SKM-1 (cell line): Measurements from ENCODE around the gene ANKRD33.

ENCODE experiments used
- DNase-seq: peaks from one replicate; lab custom pipeline; 2025; ENCODE audit not compliant: unreplicated experiment; lab: John Stamatoyannopoulos, UW

The ANKRD33 gene, protein sequence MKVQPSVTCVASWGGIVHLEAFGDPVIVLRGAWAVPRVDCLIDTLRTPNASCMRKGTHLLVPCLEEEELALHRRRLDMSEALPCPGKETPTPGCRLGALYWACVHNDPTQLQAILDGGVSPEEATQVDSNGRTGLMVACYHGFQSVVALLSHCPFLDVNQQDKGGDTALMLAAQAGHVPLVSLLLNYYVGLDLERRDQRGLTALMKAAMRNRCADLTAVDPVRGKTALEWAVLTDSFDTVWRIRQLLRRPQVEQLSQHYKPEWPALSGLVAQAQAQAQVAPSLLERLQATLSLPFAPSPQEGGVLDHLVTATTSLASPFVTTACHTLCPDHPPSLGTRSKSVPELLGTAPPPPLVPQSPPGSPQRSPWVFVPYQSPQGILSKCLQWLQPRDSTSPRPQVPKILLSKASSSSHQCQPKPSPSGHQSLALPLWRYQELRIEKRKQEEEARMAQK

DNA sequence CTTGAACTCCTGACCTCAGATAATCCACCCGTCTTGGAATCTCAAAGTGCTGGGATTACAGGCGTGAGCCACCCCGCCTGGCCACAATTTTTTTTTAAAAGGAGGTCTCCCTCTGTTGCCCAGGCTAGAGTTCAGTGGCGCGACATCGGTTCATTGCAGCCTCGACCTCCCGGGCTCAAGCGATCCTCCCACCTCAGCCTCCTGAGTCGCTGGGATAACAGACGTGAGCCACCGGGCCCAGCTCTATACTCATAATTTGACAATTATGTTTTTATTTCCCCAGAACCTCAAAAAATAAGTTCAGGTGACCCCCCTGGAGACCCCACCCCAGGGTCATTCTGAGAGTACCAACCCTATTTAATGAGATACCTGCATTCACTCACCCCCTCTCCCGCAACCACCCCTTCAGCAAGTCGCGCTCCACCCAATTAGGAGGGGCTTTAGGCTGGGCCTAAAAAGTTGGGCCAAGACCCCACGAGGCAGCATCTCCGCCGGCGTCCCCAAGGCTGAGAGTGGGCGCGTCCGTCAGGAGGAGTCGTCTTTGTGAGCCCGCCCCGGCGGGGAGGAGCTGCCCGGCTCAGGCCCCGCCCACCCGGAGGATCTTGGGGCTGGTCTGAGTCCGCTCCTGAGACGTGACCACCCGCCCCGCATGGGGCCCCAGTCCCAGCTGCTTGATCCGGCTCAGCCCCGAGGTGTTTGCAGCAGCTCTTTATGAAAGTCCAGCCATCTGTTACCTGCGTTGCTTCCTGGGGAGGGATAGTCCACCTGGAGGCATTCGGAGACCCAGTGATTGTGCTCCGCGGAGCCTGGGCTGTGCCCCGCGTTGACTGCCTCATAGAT is at the start of gene ANKRD33:
ANKRD33 (plus strand) TSS at position 628 of the 840 bp plus-strand sequence; CDS start at position 712, 84 bp downstream.
- DNase-seq = no peak

- DNase-seq = no peak
These were observed 49.1 kb upstream of the ANKRD33 start for GRCh38 chr12:51838762-51839161.

GRCh38 chr12:51839310-51839947 is 48.5 kb upstream of the ANKRD33 start:
- no peak for DNase-seq

DNA sequence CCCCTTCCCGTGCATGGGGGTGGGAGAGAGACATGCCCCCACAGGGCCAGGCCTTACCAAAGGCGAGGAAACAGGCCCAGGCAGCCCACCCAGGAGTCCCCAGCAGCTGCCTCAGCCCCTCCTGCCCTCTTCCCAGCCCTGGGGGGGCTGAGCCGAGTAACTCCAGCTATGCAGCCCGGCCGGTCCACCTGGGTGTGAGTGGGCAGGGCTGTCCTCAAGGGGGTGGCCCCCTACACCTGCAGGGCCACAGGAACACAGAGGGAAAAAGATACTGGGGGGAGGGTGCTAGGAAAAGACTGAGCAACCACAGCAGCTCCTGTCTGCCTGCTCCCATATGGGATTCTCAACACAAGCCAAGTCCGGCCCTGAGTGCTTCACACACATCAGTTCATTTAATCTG is 46.9 kb upstream of the ANKRD33 start:
- no peak for DNase-seq

DNA sequence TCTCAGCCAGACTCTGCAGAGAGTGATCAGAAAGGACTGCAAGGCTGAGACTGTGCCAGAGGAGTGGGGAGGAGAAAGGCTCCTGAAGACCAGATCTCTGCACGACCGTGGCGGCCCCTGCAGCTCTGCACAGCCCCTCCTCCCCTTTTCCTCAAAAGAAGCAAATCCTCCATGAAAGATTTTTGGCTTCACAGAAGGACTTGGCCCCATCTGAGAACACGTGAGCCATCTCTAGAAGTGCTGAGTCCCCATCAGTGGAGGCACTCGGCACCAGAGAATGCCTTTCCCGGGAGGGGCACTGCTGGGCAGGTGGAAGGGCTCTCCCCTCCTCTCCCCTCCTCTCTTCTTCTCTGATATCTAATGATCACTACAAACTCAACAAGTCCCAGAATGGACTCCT is 46.2 kb upstream of the ANKRD33 start:
- DNase-seq = no peak

DNA sequence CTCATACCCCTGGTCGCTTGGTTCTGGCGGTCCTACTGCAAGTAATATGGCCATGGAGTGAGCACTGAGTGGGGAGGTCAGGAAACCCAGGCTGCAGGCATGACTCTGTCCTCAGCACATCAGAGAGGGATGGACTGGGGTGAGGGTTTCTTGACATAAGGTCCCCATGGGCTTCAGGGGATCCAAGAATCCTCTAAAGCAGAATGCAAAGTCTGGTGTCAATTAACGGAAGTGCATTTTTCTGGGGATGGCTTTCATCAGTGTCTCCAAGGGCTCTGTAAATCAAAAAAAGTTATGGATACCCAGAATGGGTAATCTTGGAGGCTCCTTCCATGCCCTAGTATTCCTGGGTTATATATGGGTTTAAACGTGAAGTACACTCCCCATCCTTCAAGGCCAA is 43.0 kb upstream of the ANKRD33 start:
- DNase-seq = no peak

GRCh38 chr12:51845482-51845881 is 42.4 kb upstream of the ANKRD33 start:
- DNase-seq = no peak

GRCh38 chr12:51846271-51846691 is 41.6 kb upstream of the ANKRD33 start:
- no peak for DNase-seq

GRCh38 chr12:51846911-51847642 is 40.8 kb upstream of the ANKRD33 start:
- no peak for DNase-seq

- no peak for DNase-seq
These were observed 40.1 kb upstream of the ANKRD33 start for GRCh38 chr12:51847643-51848325.

- no peak for DNase-seq
These were observed 39.6 kb upstream of the ANKRD33 start, which contains the start of gene FIGNL2 for GRCh38 chr12:51848326-51848727. Gene FIGNL2, minus strand, starts transcription at chr12:51848718. Its CDS starts 26,305 bp downstream, at chr12:51822413.

GRCh38 chr12:51848841-51849735 is 38.8 kb upstream of the ANKRD33 start:
- DNase-seq = no peak

DNA sequence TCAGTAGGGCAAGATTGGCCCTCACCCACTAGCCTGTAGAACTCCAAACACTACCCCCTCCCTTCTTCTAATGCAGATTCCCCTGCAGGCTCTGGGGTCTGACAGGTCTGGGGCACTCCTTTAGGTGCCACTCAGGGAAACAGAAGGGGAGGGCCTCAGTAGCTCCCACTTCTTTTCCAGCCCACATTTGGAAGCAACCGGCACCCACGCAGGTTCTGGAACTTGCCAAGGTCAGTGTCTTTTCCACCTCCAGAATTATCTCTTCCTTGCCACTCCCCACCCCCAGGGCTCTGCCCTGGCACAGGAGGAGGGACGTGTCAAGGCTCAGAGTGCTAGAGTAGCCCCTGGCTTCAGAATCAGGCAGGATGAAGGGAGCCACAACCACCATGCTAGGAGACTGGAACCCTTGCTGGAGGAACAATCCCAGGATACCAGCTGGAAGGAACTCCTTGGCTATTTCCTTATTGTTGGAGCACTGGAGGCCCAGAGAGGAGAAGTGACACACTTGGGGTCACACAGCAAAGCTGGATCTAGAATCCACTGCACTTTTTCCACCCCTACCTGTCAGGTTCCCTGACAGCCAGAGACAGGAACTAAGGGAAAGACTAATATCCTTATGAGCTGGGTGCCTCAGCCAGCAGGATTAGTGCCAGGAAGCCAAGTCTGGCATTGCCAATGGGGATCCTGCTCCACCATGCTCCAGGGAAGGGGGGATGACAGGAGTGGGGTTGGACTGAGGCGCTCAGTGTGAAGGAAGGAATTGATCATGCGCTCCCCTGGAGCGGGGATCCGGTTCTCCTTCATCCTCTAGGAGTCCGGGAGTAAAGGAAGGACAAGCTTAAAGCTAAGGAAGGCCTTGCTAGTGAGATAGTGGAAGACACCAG is 37.6 kb upstream of the ANKRD33 start:
- no peak for DNase-seq

GRCh38 chr12:51850965-51851299 is 37.0 kb upstream of the ANKRD33 start:
- no peak for DNase-seq

DNA sequence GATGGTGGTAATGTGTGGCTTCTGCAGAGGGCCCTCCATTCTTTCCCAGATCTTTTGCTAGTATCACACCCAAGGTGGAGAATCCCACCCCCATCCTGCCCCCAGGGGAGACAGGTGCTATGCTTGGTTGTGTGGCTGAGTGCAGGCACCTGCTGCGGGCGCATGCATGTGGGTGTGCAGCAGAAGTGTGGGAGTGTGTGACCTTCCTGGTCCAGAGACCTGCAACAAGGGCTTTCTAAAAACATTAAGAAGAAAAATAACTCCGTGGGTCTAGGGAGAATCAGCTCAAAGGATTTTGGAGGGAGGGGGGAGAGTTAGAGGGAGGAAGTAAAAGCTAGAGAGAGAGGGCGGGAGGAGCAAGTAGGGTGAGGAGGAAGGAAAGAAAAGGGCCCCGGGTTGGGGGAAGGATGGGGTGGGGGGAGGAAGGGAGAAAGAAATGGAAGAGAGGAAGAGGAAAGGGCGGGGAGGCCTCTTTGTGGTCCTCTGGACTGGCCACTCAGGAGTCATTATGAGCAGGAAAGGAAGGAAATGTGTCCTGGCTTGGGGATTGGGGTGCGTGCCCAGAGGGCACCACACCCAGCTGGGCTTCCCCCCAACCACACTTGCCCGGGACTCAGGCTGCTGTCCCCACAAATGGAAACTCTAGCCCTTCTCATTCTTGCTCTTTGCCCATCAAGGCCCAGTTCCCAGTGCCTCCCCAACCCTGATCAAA is 36.3 kb upstream of the ANKRD33 start:
- DNase-seq = no peak

GRCh38 chr12:51852404-51853137 is 35.3 kb upstream of the ANKRD33 start:
- no peak for DNase-seq
